IPS-20b (cell line): Measurements from ENCODE around the gene AFAP1L2.
"Not testable (repeated sequence)": the region's sequence is repeated elsewhere in the genome, so short reads cannot be mapped to it uniquely, and the experiment has no call there.

Experiments
- H3K27ac ChIP-seq: one replicate; pipeline ENCODE4 v1.5.1; 2013; ENCODE audit warnings: low read length
- H3K27me3 ChIP-seq: 2 replicates; pipeline ENCODE4 v1.6.1; 2013; ENCODE audit warnings: mild to moderate bottlenecking, low read length, inconsistent platforms; ENCODE audit not compliant: insufficient read depth
- H3K36me3 ChIP-seq: 2 replicates; pipeline ENCODE4 v1.6.1; 2013; ENCODE audit warnings: low read depth, mild to moderate bottlenecking, inconsistent platforms, low read length, moderate library complexity; ENCODE audit not compliant: insufficient read depth
- H3K4me1 ChIP-seq: 2 replicates; pipeline ENCODE4 v1.6.1; 2013; ENCODE audit warnings: mild to moderate bottlenecking, control low read depth, inconsistent platforms, low read length, moderate library complexity; ENCODE audit not compliant: insufficient read depth
- H3K4me3 ChIP-seq: 2 replicates; pipeline ENCODE4 v1.5.1; 2013; ENCODE audit warnings: mild to moderate bottlenecking, low read length, inconsistent platforms
- H3K9ac ChIP-seq: 2 replicates; pipeline ENCODE4 v1.6.1; 2013; ENCODE audit warnings: low read depth, mild to moderate bottlenecking, inconsistent platforms, low read length, moderate library complexity
- H3K9me3 ChIP-seq: 2 replicates; pipeline ENCODE4 v1.6.1; 2013; ENCODE audit warnings: mild to moderate bottlenecking, low read depth, low read length, inconsistent platforms; ENCODE audit not compliant: insufficient read depth

AFAP1L2 gene

GRCh38 chr10:114353383-114353782 is 50.9 kb downstream of the AFAP1L2 start:
- no peak overlapping the region for H3K9ac ChIP-seq
- H3K4me1 ChIP-seq, result peaks cover 5% of the 10 kb centered on the region
- no peaks in the 10 kb centered on the region for H3K36me3 ChIP-seq
- H3K9me3 ChIP-seq, result no peaks in the 10 kb centered on the region
- no peak overlapping the region for H3K4me3 ChIP-seq
- H3K27ac ChIP-seq, result no peak overlapping the region
- no peaks in the 10 kb centered on the region for H3K27me3 ChIP-seq

GRCh38 chr10:114352653-114353298 is 51.5 kb downstream of the AFAP1L2 start:
- Histone ChIP-seq H3K27me3 (no peaks in the 10 kb centered on the region), H3K4me3 (no peak overlapping the region), H3K9ac (no peak overlapping the region), H3K9me3 (no peaks in the 10 kb centered on the region), H3K36me3 (no peaks in the 10 kb centered on the region), H3K27ac (no peak overlapping the region), H3K4me1 (peaks cover 5% of the 10 kb centered on the region)

- Histone ChIP-seq H3K36me3 (no peaks in the 10 kb centered on the region), H3K4me1 (peaks cover 12% of the 10 kb centered on the region), H3K27ac (no peak overlapping the region), H3K27me3 (no peaks in the 10 kb centered on the region), H3K4me3 (no peak overlapping the region), H3K9ac (no peak overlapping the region), H3K9me3 (no peaks in the 10 kb centered on the region)
Observed at GRCh38 chr10:114350751-114351150, 53.6 kb downstream of the AFAP1L2 start.

- H3K9ac ChIP-seq, result no peak overlapping the region
- no peak overlapping the region for H3K27ac ChIP-seq
Observed at GRCh38 chr10:114349522-114350215, 54.6 kb downstream of the AFAP1L2 start.

DNA sequence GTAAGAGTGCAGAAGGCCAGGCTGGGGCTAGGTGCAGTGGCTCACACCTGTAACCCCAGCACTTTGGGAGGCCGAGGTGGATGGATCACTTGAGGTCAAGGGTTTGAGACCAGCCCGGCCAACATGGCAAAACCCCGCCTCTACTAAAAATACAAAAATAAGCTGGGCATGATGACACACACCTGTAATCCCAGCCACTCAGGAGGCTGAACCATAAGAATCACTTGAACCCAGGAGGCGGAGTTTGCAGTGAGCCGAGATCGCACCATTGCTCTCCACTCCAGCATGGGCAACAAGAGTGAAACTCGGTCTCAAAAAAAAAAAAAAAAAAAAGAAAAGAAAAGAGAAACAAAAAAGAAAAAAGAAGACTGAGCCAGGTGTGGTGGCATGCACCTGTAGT is 55.2 kb downstream of the AFAP1L2 start:
- H3K27me3 ChIP-seq, H3K36me3 ChIP-seq, H3K4me3 ChIP-seq, H3K9ac ChIP-seq, H3K27ac ChIP-seq, H3K9me3 ChIP-seq: not testable (repeated sequence)
- peaks cover 13% of the 10 kb centered on the region for H3K4me1 ChIP-seq

More at GRCh38 chr10:114349522-114350215, 54.6 kb downstream of the AFAP1L2 start:
- no peak overlapping the region for H3K4me3 ChIP-seq
- no peaks in the 10 kb centered on the region for H3K27me3 ChIP-seq
- H3K36me3 ChIP-seq, result no peaks in the 10 kb centered on the region
- no peaks in the 10 kb centered on the region for H3K9me3 ChIP-seq
- peaks cover 12% of the 10 kb centered on the region for H3K4me1 ChIP-seq

- no peaks in the 10 kb centered on the region for H3K27me3 ChIP-seq
- H3K4me3 ChIP-seq, result no peak overlapping the region
- H3K4me1 ChIP-seq, result peaks cover 15% of the 10 kb centered on the region
- H3K9me3 ChIP-seq, result no peaks in the 10 kb centered on the region
- no peak overlapping the region for H3K9ac ChIP-seq
- H3K36me3 ChIP-seq, result no peaks in the 10 kb centered on the region
- no peak overlapping the region for H3K27ac ChIP-seq
Observed at GRCh38 chr10:114347791-114348190, 56.5 kb downstream of the AFAP1L2 start.

GRCh38 chr10:114347241-114347640 is 57.1 kb downstream of the AFAP1L2 start:
- Histone ChIP-seq H3K27me3 (no peaks in the 10 kb centered on the region), H3K36me3 (no peaks in the 10 kb centered on the region), H3K9ac (no peak overlapping the region), H3K9me3 (no peaks in the 10 kb centered on the region), H3K4me1 (peaks cover 15% of the 10 kb centered on the region), H3K27ac (no peak overlapping the region), H3K4me3 (no peak overlapping the region)

- Histone ChIP-seq H3K4me1 (peaks cover 15% of the 10 kb centered on the region), H3K27ac (no peak overlapping the region), H3K9me3 (no peaks in the 10 kb centered on the region)
Observed at GRCh38 chr10:114346176-114347031, 57.9 kb downstream of the AFAP1L2 start.

DNA sequence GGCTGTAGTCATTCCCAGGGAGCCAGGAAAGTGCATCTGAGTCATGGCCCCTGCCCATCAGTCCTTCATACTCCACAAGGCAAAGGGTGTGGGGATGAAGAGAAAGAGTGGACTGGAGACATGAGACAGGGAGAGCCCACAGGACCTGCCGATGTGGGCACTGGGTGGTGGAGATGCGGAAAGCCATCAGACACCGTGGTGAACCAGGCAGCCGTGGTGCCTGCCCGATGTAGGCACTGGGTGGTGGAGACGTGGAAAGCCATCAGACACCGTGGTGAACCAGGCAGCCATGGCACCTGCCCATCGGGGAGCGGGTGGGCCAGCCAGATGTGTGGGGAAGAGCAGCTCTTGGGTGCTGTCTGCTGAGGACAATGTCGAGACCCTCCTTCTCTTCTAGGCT is 58.6 kb downstream of the AFAP1L2 start:
- Histone ChIP-seq H3K9me3 (no peaks in the 10 kb centered on the region), H3K36me3 (no peaks in the 10 kb centered on the region), H3K4me3 (no peak overlapping the region), H3K27ac (no peak overlapping the region), H3K9ac (no peak overlapping the region), H3K27me3 (no peaks in the 10 kb centered on the region), H3K4me1 (peaks cover 10% of the 10 kb centered on the region; the same call in 1 of the 2 replicates)

More at GRCh38 chr10:114346176-114347031, 57.9 kb downstream of the AFAP1L2 start:
- Histone ChIP-seq H3K9ac (no peak overlapping the region), H3K27me3 (no peaks in the 10 kb centered on the region), H3K4me3 (no peak overlapping the region), H3K36me3 (no peaks in the 10 kb centered on the region)

GRCh38 chr10:114343623-114344505 is 60.4 kb downstream of the AFAP1L2 start:
- no peaks in the 10 kb centered on the region for H3K36me3 ChIP-seq
- no peak overlapping the region for H3K27ac ChIP-seq
- H3K9ac ChIP-seq, result no peak overlapping the region
- no peak overlapping the region for H3K4me3 ChIP-seq
- H3K4me1 ChIP-seq, result peaks cover 10% of the 10 kb centered on the region; the same call in 1 of the 2 replicates
- no peaks in the 10 kb centered on the region for H3K9me3 ChIP-seq
- no peaks in the 10 kb centered on the region for H3K27me3 ChIP-seq

- Histone ChIP-seq H3K36me3 (no peaks in the 10 kb centered on the region), H3K4me3 (no peak overlapping the region), H3K9ac (no peak overlapping the region), H3K4me1 (peaks cover 14% of the 10 kb centered on the region), H3K27ac (no peak overlapping the region), H3K27me3 (0 out of 2 replicates have a peak, but pooled peaks cover 5% of the 10 kb centered on the region), H3K9me3 (no peaks in the 10 kb centered on the region)
Observed at GRCh38 chr10:114342976-114343375, 61.3 kb downstream of the AFAP1L2 start.
